GM12878 (cell line): ENCODE data around the gene MRPL55. TPM values are rescaled to one million over a fixed set of nuclear protein-coding genes. Genes with fewer than 3 reads are reported as not detected.

Experiments used
- ATAC-seq: fragments of 200-7000 bp; cut with Tn5 transposase; 3 replicates; pipeline ENCODE4 v1.9.1; 2020; ENCODE audit warnings: mild to moderate bottlenecking, moderate library complexity
- BruUV-seq: library from RNA; stranded (reverse); fragments of 400-500 nt; replicated peaks from 2 replicates; lab custom pipeline; 2021; lab: Mats Ljungman, UMichigan
- CTCF ChIA-PET: fragments of 300-600 bp; sonication (Branson Sonifier 250); formaldehyde crosslinking; extraction: SDS; loops from one replicate; lab custom pipeline; 2021; ENCODE audit warnings: inconsistent platforms; lab: Yijun Ruan, JAX
- POLR2A ChIA-PET: fragments of 350-600 bp; formaldehyde crosslinking; extraction: SDS; loops from one replicate; lab custom pipeline; 2021; ENCODE audit warnings: inconsistent platforms; lab: Charles Lee
- RAD21 ChIA-PET: fragments of 300-600 bp; sonication (Branson Sonifier 250); formaldehyde crosslinking; loops from one replicate; lab custom pipeline; 2023; ENCODE audit warnings: antibody characterized with exemption; ENCODE audit not compliant: unreplicated experiment; lab: Charles Lee
- SMC1A ChIA-PET: fragments of 300-600 bp; sonication (Branson Sonifier 250); formaldehyde crosslinking; loops from one replicate; lab custom pipeline; 2023; ENCODE audit not compliant: unreplicated experiment, uncharacterized antibody; lab: Charles Lee
- DNase-seq: peaks from one replicate; pipeline ENCODE4 v3.0.0-alpha.2; 2011; ENCODE audit warnings: low read depth, low spot score
- FAIRE-seq: peaks from 3 replicates; lab custom pipeline; 2011; peaks lifted over from hg19 to GRCh38; lab: Jason Lieb, UNC
- H2AFZ ChIP-seq: 2 replicates; pipeline ENCODE4 v1.6.0; 2011; ENCODE audit warnings: low read depth, low read length, control low read depth; ENCODE audit not compliant: control insufficient read depth
- H3K27ac ChIP-seq: 2 replicates; pipeline ENCODE4 v1.5.1; 2011; ENCODE audit warnings: control low read depth; ENCODE audit not compliant: control insufficient read depth, insufficient read depth
- H3K27me3 ChIP-seq, 2 experiments: replicated peaks in 1 of 2; 2 replicates each; pipeline versions ENCODE4 v1.6.0 to v1.6.1; 2011; ENCODE audit warnings: low read length in 1 of 2; ENCODE audit not compliant: control insufficient read depth in 2 of 2, insufficient read depth in 2 of 2
- H3K36me3 ChIP-seq, 2 experiments: 2 replicates each; pipeline ENCODE4 v1.5.1; 2011; ENCODE audit warnings: low read length in 1 of 2; ENCODE audit not compliant: control insufficient read depth in 2 of 2, insufficient read depth in 2 of 2
- H3K4me1 ChIP-seq: 2 replicates; pipeline ENCODE4 v1.6.1; 2011; ENCODE audit warnings: mild to moderate bottlenecking, low read length, moderate library complexity, mixed read lengths; ENCODE audit not compliant: control insufficient read depth, insufficient read depth
- H3K4me2 ChIP-seq: 2 replicates; pipeline ENCODE4 v1.6.0; 2011; ENCODE audit warnings: control low read depth; ENCODE audit not compliant: control insufficient read depth, insufficient read depth
- H3K4me3 ChIP-seq: fragments of 200-600 bp; sonication (generic); 2 replicates; pipeline ENCODE4 v1.5.1; 2016
- H3K79me2 ChIP-seq: 2 replicates; pipeline ENCODE4 v1.6.0; 2011; ENCODE audit warnings: low read length; ENCODE audit not compliant: control insufficient read depth, insufficient read depth
- H3K9ac ChIP-seq: 2 replicates; pipeline ENCODE4 v1.8.0; 2011; ENCODE audit warnings: low read length, control low read depth, mixed read lengths; ENCODE audit not compliant: control insufficient read depth, insufficient read depth
- H3K9me3 ChIP-seq: replicated peaks from 3 replicates; pipeline ENCODE4 v1.5.1; 2011; ENCODE audit warnings: mild to moderate bottlenecking, low read length; ENCODE audit not compliant: control insufficient read depth, insufficient read depth
- H4K20me1 ChIP-seq: 2 replicates; pipeline ENCODE4 v1.6.0; 2011; ENCODE audit not compliant: control insufficient read depth, insufficient read depth
- BCLAF1 ChIP-seq: fragments of 450-650 bp; IDR thresholded peaks from 2 replicates; pipeline ENCODE4 v1.6.1; 2017; ENCODE audit warnings: antibody characterized with exemption, mild to moderate bottlenecking, moderate library complexity
- CBX3 ChIP-seq: fragments of 200-600 bp; sonication (generic); IDR thresholded peaks from 2 replicates; pipeline ENCODE4 v1.6.1; 2016; ENCODE audit warnings: low read depth, borderline replicate concordance
- FOS ChIP-seq: IDR thresholded peaks from 3 replicates; pipeline ENCODE4 v1.6.1; 2011; ENCODE audit warnings: borderline replicate concordance; ENCODE audit not compliant: insufficient read length; ENCODE audit errors: extremely low read depth
- POLR2AphosphoS5 ChIP-seq: IDR thresholded peaks from 2 replicates; pipeline ENCODE4 v1.6.1; 2011; ENCODE audit warnings: mild to moderate bottlenecking, low read length, inconsistent platforms
- SMC3 ChIP-seq: IDR thresholded peaks from 2 replicates; pipeline ENCODE4 v1.6.1; 2011; ENCODE audit warnings: low read length, improper control_type of control experiment, borderline replicate concordance
- ZNF384 ChIP-seq: IDR thresholded peaks from 2 replicates; pipeline ENCODE4 v1.6.1; 2012; ENCODE audit warnings: low read depth, mild to moderate bottlenecking, low read length, improper control_type of control experiment, borderline replicate concordance
- WGBS: methylation state at CpG from one replicate; pipeline ENCODE4 v1.1.6; 2016; ENCODE audit warnings: low lambda C conversion rate; ENCODE audit not compliant: insufficient replicate concordance, insufficient coverage; ENCODE audit errors: missing lambda C conversion rate; 5-methylcytosine and 5-hydroxymethylcytosine counted together
- in situ Hi-C: fragments of 300-500 bp; cut with MboI; formaldehyde crosslinking; loops from 9 replicates; pipeline ENCODE4 v1.14.3; 2018; ENCODE audit warnings: mixed read lengths
- intact Hi-C: fragments of 100-400 bp; cut with micrococcal nuclease; formaldehyde crosslinking; loops from one replicate; pipeline ENCODE4 v1.14.2; 2022; ENCODE audit not compliant: unreplicated experiment
- polyA plus RNA-seq, 11 experiments: library from polyadenylated mRNA; depleted of rRNA in 4 of 11; unstranded in 6 of 11; stranded (reverse) in 5 of 11; fragments of >200 nt; fragmentation: Nextera tagmentation in 4 of 11; fragmentation: Illumina TruSeq in 1 of 11; extraction: Ambion mirVana in 4 of 11; extraction: Trizol in 1 of 11; gene quantifications; 1 replicate in 1 of 11; 2 replicates in 10 of 11; pipeline versions ENCODE4 v1.2.1 to v1.2.3, GENCODE V29; 2011 to 2016; ENCODE audit warnings: inconsistent platforms in 2 of 11, missing spikeins in 2 of 11, low read depth in 1 of 11
- total RNA-seq, 4 experiments: library from RNA; depleted of rRNA in 3 of 4; stranded (reverse); fragments of >200 nt in 3 of 4; fragmentation: Illumina TruSeq in 1 of 4; extraction: Trizol in 1 of 4; gene quantifications; 2 replicates each; pipeline versions ENCODE4 v1.2.1 to v1.2.3, GENCODE V29; 2013 to 2021

The MRPL55 gene
- total and polyA plus RNA-seq, 10 of the 15 experiments (the other 5 are each of a cell fraction or from before 2014, with no cell fraction given): 15.1 to 143 (median 55.8) TPM

- FAIRE-seq: no peak
- Histone ChIP-seq H3K27me3 (no peaks in the 10 kb centered on the region), H3K9ac (no peak overlapping the region), H3K9me3 (peaks cover 26% of the 10 kb centered on the region; the same call in 2 of the 3 replicates), H3K79me2 (peaks cover 63% of the 10 kb centered on the region), H3K4me3 (no peak overlapping the region), H3K4me2 (no peak overlapping the region), H4K20me1 (peaks cover 44% of the 10 kb centered on the region), H3K36me3 (peaks cover 21 to 50% of the 10 kb centered on the region in 2 experiments; a peak in 3 of 4 replicates), H2AFZ (no peak overlapping the region), H3K27ac (no peak overlapping the region), H3K4me1 (no peaks in the 10 kb centered on the region)
- TF ChIP-seq POLR2AphosphoS5 (no peak), CBX3 (no peak), SMC3 (no peak)
- in situ Hi-C loops (no loop called here), intact Hi-C loops (no loop called here)
- ChIA-PET CTCF (interaction anchor here (0.7 kb wide), 1 partner anchor 8 kb away, joined by 3 read pairs; no protein-coding TSS in a partner anchor), POLR2A (no interaction called here), RAD21 (no interaction called here), SMC1A (no interaction called here)
- ATAC-seq: no peak
- DNase-seq: no peak
- WGBS: over 99% methylated on average over 8 of the region's 8 CpGs
- no TSS peak for BruUV-seq
Observed at GRCh38 chr1:228095938-228096337, 13.2 kb downstream of the MRPL55 start.

- H3K36me3 ChIP-seq: peaks cover 25 to 48% of the 10 kb centered on the region in 2 experiments; a peak in 3 of 4 replicates
- no peak overlapping the region for H3K4me3 ChIP-seq
- intact Hi-C loops (no loop called here), in situ Hi-C loops (no loop called here)
- RAD21 ChIA-PET: no interaction called here
- FAIRE-seq (no peak), ATAC-seq (no peak)
- no peak overlapping the region for H3K9ac ChIP-seq
- H3K27me3 ChIP-seq: no peaks in the 10 kb centered on the region
- peaks cover 7% of the 10 kb centered on the region for H3K4me1 ChIP-seq
- no TSS peak for BruUV-seq
- peaks cover 71% of the 10 kb centered on the region for H3K79me2 ChIP-seq
- CTCF ChIA-PET: interaction anchor here (0.7 kb wide), 1 partner anchor 8 kb away, joined by 3 read pairs; no protein-coding TSS in a partner anchor
- no peak overlapping the region for H3K27ac ChIP-seq
- no peak overlapping the region for H2AFZ ChIP-seq
- POLR2A ChIA-PET: interaction anchor here (0.5 kb wide), 1 partner anchor 627 kb away, joined by 10 read pairs; no protein-coding TSS in a partner anchor
- SMC1A ChIA-PET: no interaction called here
- H4K20me1 ChIP-seq: peaks cover 52% of the 10 kb centered on the region
- H3K4me2 ChIP-seq: no peak overlapping the region
- no peak for TF ChIP-seq BCLAF1
- no peak for TF ChIP-seq FOS
- no peak for TF ChIP-seq ZNF384
- TF ChIP-seq, all 136 proteins: peak for 0
- WGBS: 82% methylated on average over 4 of the region's 4 CpGs
- peaks cover 26% of the 10 kb centered on the region; the same call in 2 of the 3 replicates for H3K9me3 ChIP-seq
- DNase-seq: no peak
Observed at GRCh38 chr1:228095161-228095560, 13.9 kb downstream of the MRPL55 start.
